ENCODE results near the gene PAPOLA.

GRCh38 chr14:96493178-96493577, 9.0 kb upstream of the PAPOLA start:
- TF ChIP-seq CTCF (IDR thresholded peaks at IDR 0.05) (no peak), POLR2AphosphoS5 (IDR thresholded peaks at IDR 0.05) (no peak), POLR2A (IDR thresholded peaks at IDR 0.05; ENCODE audit: low read depth) (no peak)

All from esophagus muscularis mucosa (tissue), 3 donors.